Neuronal stem cell (in vitro differentiated cells): ENCODE data around the gene UBE2E3.

Experiments
- DNase-seq: peaks from one replicate; pipeline ENCODE4 v3.0.0-alpha.2; 2013; ENCODE audit warnings: low spot score
- H2AFZ ChIP-seq: one replicate; pipeline ENCODE4 v1.6.1; 2013; ENCODE audit warnings: mild to moderate bottlenecking, low read length, inconsistent platforms
- H2AK5ac ChIP-seq: 2 replicates; pipeline ENCODE4 v1.6.1; 2013; ENCODE audit warnings: low read depth, mild to moderate bottlenecking, inconsistent platforms, low read length, moderate library complexity, mixed read lengths
- H2BK120ac ChIP-seq: 2 replicates; pipeline ENCODE4 v1.6.1; 2013; ENCODE audit warnings: low read depth, mild to moderate bottlenecking, inconsistent platforms, low read length, moderate library complexity, mixed read lengths
- H2BK12ac ChIP-seq: one replicate; pipeline ENCODE4 v1.6.1; 2013; ENCODE audit warnings: low read length, inconsistent platforms
- H2BK15ac ChIP-seq: 2 replicates; pipeline ENCODE4 v1.6.1; 2013; ENCODE audit warnings: mild to moderate bottlenecking, low read length, inconsistent platforms, mixed read lengths
- H2BK5ac ChIP-seq: one replicate; pipeline ENCODE4 v1.6.1; 2013; ENCODE audit warnings: inconsistent platforms, mild to moderate bottlenecking, low read length, moderate library complexity
- H3K14ac ChIP-seq: one replicate; pipeline ENCODE4 v1.6.1; 2013; ENCODE audit warnings: low read length, inconsistent platforms
- H3K18ac ChIP-seq: 2 replicates; pipeline ENCODE4 v1.6.1; 2013; ENCODE audit warnings: low read length, inconsistent platforms
- H3K23ac ChIP-seq: 2 replicates; pipeline ENCODE4 v1.6.1; 2013; ENCODE audit warnings: low read depth, mild to moderate bottlenecking, mixed read lengths, low read length, inconsistent platforms; ENCODE audit not compliant: poor library complexity
- H3K27ac ChIP-seq: replicated peaks from 3 replicates; pipeline ENCODE4 v1.5.1; 2013; ENCODE audit warnings: low read length, inconsistent platforms
- H3K27me3 ChIP-seq, 3 experiments: 2 replicates each; pipeline ENCODE4 v1.6.1; 2013; ENCODE audit warnings: low read length in 3 of 3, mild to moderate bottlenecking in 2 of 3, inconsistent platforms in 1 of 3, low read depth in 1 of 3, mixed read lengths in 1 of 3, moderate library complexity in 1 of 3; ENCODE audit not compliant: control insufficient read depth in 3 of 3, insufficient read depth in 3 of 3
- H3K36me3 ChIP-seq, 2 donors: replicated peaks in 1 of 2; 2 replicates each; pipeline ENCODE4 v1.6.1; 2013; ENCODE audit warnings: low read length in 2 of 2; ENCODE audit not compliant: control insufficient read depth in 2 of 2, insufficient read depth in 2 of 2
- H3K4ac ChIP-seq: 2 replicates; pipeline ENCODE4 v1.6.1; 2013; ENCODE audit warnings: inconsistent platforms, mild to moderate bottlenecking, low read length, moderate library complexity
- H3K4me1 ChIP-seq, 2 donors: 1 replicate in 1 of 2; 2 replicates in 1 of 2; pipeline ENCODE4 v1.6.1; 2013; ENCODE audit warnings: low read length in 2 of 2, low read depth in 1 of 2; ENCODE audit not compliant: control insufficient read depth in 2 of 2, insufficient read depth in 1 of 2
- H3K4me2 ChIP-seq: one replicate; pipeline ENCODE4 v1.6.1; 2013; ENCODE audit warnings: mild to moderate bottlenecking, low read length, inconsistent platforms; ENCODE audit not compliant: insufficient read depth, poor library complexity, severe bottlenecking
- H3K4me3 ChIP-seq, 2 donors: 2 replicates each; pipeline ENCODE4 v1.5.1; 2013; ENCODE audit warnings: low read length in 2 of 2, mild to moderate bottlenecking in 2 of 2, inconsistent platforms in 1 of 2, moderate library complexity in 1 of 2
- H3K79me1 ChIP-seq: one replicate; pipeline ENCODE4 v1.6.1; 2013; ENCODE audit warnings: low read depth, mild to moderate bottlenecking, inconsistent platforms, low read length, moderate library complexity
- H3K9ac ChIP-seq: one replicate; pipeline ENCODE4 v1.6.1; 2013; ENCODE audit warnings: mild to moderate bottlenecking, low read depth, low read length, inconsistent platforms; ENCODE audit not compliant: poor library complexity
- H3K9me3 ChIP-seq, 2 donors: replicated peaks in 1 of 2; 2 replicates each; pipeline versions ENCODE3 to v1.6.1; 2013; ENCODE audit warnings: low read length in 2 of 2, mild to moderate bottlenecking in 2 of 2, inconsistent platforms in 1 of 2, low read depth in 1 of 2, mixed read lengths in 1 of 2, moderate library complexity in 1 of 2; ENCODE audit not compliant: control insufficient read depth in 2 of 2, insufficient read depth in 1 of 2
- H4K8ac ChIP-seq: one replicate; pipeline ENCODE4 v1.6.1; 2013; ENCODE audit warnings: low read depth, mild to moderate bottlenecking, inconsistent platforms, low read length, moderate library complexity
- H4K91ac ChIP-seq: one replicate; pipeline ENCODE4 v1.6.1; 2013; ENCODE audit warnings: low read length, low read depth, mild to moderate bottlenecking, inconsistent platforms; ENCODE audit not compliant: poor library complexity
- WGBS, 2 donors: extraction: QIAGEN DNeasy Blood & Tissue Kit; methylation state at CpG; one replicate each; pipeline ENCODE4 v1.1.7; 2013; ENCODE audit warnings: missing lambda C conversion rate in 2 of 2, mixed read lengths in 1 of 2; ENCODE audit not compliant: insufficient read length in 2 of 2, insufficient replicate concordance in 1 of 2; ENCODE audit errors: extremely low coverage in 2 of 2; 5-methylcytosine and 5-hydroxymethylcytosine counted together

Gene UBE2E3

GRCh38 chr2:180947208-180947689, 33.2 kb upstream of the UBE2E3 start:
- Histone ChIP-seq H3K9me3 (no peaks in the 10 kb centered on the region), H3K14ac (no peak overlapping the region), H3K9ac (no peak overlapping the region), H3K36me3 (no peaks in the 10 kb centered on the region), H3K27me3 (no peaks in the 10 kb centered on the region), H3K4me3 (no peak overlapping the region), H2BK12ac (no peak overlapping the region), H3K23ac (no peak overlapping the region), H4K91ac (no peak overlapping the region), H3K4me1 (peaks cover 0 to 8% of the 10 kb centered on the region in 2 donors), H3K4me2 (no peak overlapping the region), H4K8ac (no peak overlapping the region), H3K4ac (no peak overlapping the region), H2BK5ac (no peak overlapping the region), H3K79me1 (no peaks in the 10 kb centered on the region), H2AFZ (peak overlapping the region; percentile 12), H3K27ac (no peak overlapping the region), H2BK15ac (no peak overlapping the region), H2BK120ac (no peak overlapping the region), H3K18ac (no peak overlapping the region), H2AK5ac (no peak overlapping the region)
- DNase-seq = no peak
- no CpG with 5 or more reads among the region's 1 CpG for WGBS, 2 donors

- Histone ChIP-seq H3K18ac (no peak overlapping the region), H3K14ac (no peak overlapping the region), H2BK15ac (no peak overlapping the region), H2BK120ac (no peak overlapping the region), H2AK5ac (no peak overlapping the region), H3K4me1 (no peaks in the 10 kb centered on the region), H3K36me3 (no peaks in the 10 kb centered on the region), H2AFZ (no peak overlapping the region), H3K27me3 (no peaks in the 10 kb centered on the region), H4K91ac (no peak overlapping the region), H3K23ac (no peak overlapping the region), H3K4ac (no peak overlapping the region), H3K4me2 (no peak overlapping the region), H3K4me3 (no peak overlapping the region), H2BK5ac (no peak overlapping the region), H3K9me3 (no peaks in the 10 kb centered on the region), H3K27ac (no peak overlapping the region), H4K8ac (no peak overlapping the region), H3K9ac (no peak overlapping the region), H2BK12ac (no peak overlapping the region), H3K79me1 (no peaks in the 10 kb centered on the region)
- no peak for DNase-seq
- WGBS, 2 donors = no CpG with 5 or more reads among the region's 1 CpG
These were observed 30.5 kb upstream of the UBE2E3 start for GRCh38 chr2:180949896-180950295.

GRCh38 chr2:180952082-180952481, 28.3 kb upstream of the UBE2E3 start:
- H2BK12ac ChIP-seq = no peak overlapping the region
- no peak overlapping the region for H4K8ac ChIP-seq
- no peak overlapping the region for H2BK15ac ChIP-seq
- no peaks in the 10 kb centered on the region for H3K27me3 ChIP-seq
- H3K9ac ChIP-seq = no peak overlapping the region
- no peak overlapping the region for H2BK5ac ChIP-seq
- no peak overlapping the region for H3K4ac ChIP-seq
- H3K4me2 ChIP-seq = no peak overlapping the region
- H3K4me1 ChIP-seq = no peaks in the 10 kb centered on the region
- H3K9me3 ChIP-seq = no peaks in the 10 kb centered on the region
- no CpG with 5 or more reads among the region's 2 CpGs for WGBS, 2 donors
- H2AK5ac ChIP-seq = no peak overlapping the region
- no peaks in the 10 kb centered on the region for H3K36me3 ChIP-seq
- H3K23ac ChIP-seq = no peak overlapping the region
- no peaks in the 10 kb centered on the region for H3K79me1 ChIP-seq
- H3K4me3 ChIP-seq = no peak overlapping the region
- no peak overlapping the region for H4K91ac ChIP-seq
- no peak overlapping the region for H3K14ac ChIP-seq
- no peak overlapping the region for H2AFZ ChIP-seq
- H3K27ac ChIP-seq = no peak overlapping the region
- H2BK120ac ChIP-seq = no peak overlapping the region
- no peak for DNase-seq
- H3K18ac ChIP-seq = no peak overlapping the region

- no peak overlapping the region for H2BK120ac ChIP-seq
- no peak overlapping the region for H3K9ac ChIP-seq
- no peaks in the 10 kb centered on the region for H3K4me1 ChIP-seq
- H3K4me3 ChIP-seq = no peak overlapping the region
- no peak overlapping the region for H2AFZ ChIP-seq
- H3K4ac ChIP-seq = no peak overlapping the region
- no peak overlapping the region for H4K91ac ChIP-seq
- H3K9me3 ChIP-seq = no peaks in the 10 kb centered on the region
- H3K79me1 ChIP-seq = no peaks in the 10 kb centered on the region
- no peak overlapping the region for H2BK15ac ChIP-seq
- H3K18ac ChIP-seq = no peak overlapping the region
- no peak overlapping the region for H3K27ac ChIP-seq
- H3K27me3 ChIP-seq = no peaks in the 10 kb centered on the region
- H3K4me2 ChIP-seq = no peak overlapping the region
- no peak overlapping the region for H3K23ac ChIP-seq
- no peak for DNase-seq
- H3K36me3 ChIP-seq = no peaks in the 10 kb centered on the region
- no peak overlapping the region for H3K14ac ChIP-seq
- H4K8ac ChIP-seq = no peak overlapping the region
- H2BK5ac ChIP-seq = no peak overlapping the region
- no peak overlapping the region for H2BK12ac ChIP-seq
- no peak overlapping the region for H2AK5ac ChIP-seq
These were observed 27.6 kb upstream of the UBE2E3 start for GRCh38 chr2:180952731-180953336.
